ENCODE data around the gene MRPL36. TPM values are rescaled to one million over a fixed set of nuclear protein-coding genes. Genes with fewer than 3 reads are reported as not detected.

Gene MRPL36
- total RNA-seq, 1 experiment from 2014 or later, result 102 TPM

- TF ChIP-seq CTCF (conservative IDR thresholded peaks at IDR 0.05; ENCODE audit: low read depth, low read length) (no peak), EZH2 (IDR thresholded peaks at IDR 0.05; ENCODE audit: borderline replicate concordance, low read depth, low read length, poor library complexity, severe bottlenecking) (no peak)
- intact Hi-C loops (cut with micrococcal nuclease; ENCODE audit: unreplicated experiment), result no loop called here
- DNase-seq (ENCODE audit: low spot score), result no peak
- ChIA-PET POLR2A (ENCODE audit: low non-redundant PET) (no interaction called here), CTCF (no interaction called here)
- H3K4me1 ChIP-seq (ENCODE audit: insufficient read depth, low read length, poor library complexity, severe bottlenecking), result peaks cover 30% of the 10 kb centered on the region
- H3K4me3 ChIP-seq (ENCODE audit: low read depth, low read length, poor library complexity, severe bottlenecking), result no peak overlapping the region
- no peaks in the 10 kb centered on the region for H3K9me3 ChIP-seq (ENCODE audit: low read depth, low read length, poor library complexity, severe bottlenecking)
- H3K27ac ChIP-seq (ENCODE audit: low read depth, low read length, poor library complexity, severe bottlenecking), result peak overlapping the region; percentile 51
- BruUV-seq (replicated peaks), result no TSS peak
- peaks cover 22% of the 10 kb centered on the region for H3K36me3 ChIP-seq (ENCODE audit: insufficient read depth, low read length, poor library complexity, severe bottlenecking)
- no peaks in the 10 kb centered on the region for H3K27me3 ChIP-seq (replicated peaks; ENCODE audit: insufficient read depth, low read depth, low read length, poor library complexity)
Observed at GRCh38 chr5:1795506-1795905, 4.1 kb downstream of the MRPL36 start.

GRCh38 chr5:1794901-1795290 lies 4.7 kb downstream of the MRPL36 start:
- H3K9me3 ChIP-seq (ENCODE audit: low read depth, low read length, poor library complexity, severe bottlenecking), result no peaks in the 10 kb centered on the region
- BruUV-seq (replicated peaks), result no TSS peak
- TF ChIP-seq CTCF (conservative IDR thresholded peaks at IDR 0.05; ENCODE audit: low read depth, low read length) (no peak), EZH2 (IDR thresholded peaks at IDR 0.05; ENCODE audit: borderline replicate concordance, low read depth, low read length, poor library complexity, severe bottlenecking) (no peak)
- no peak overlapping the region for H3K4me3 ChIP-seq (ENCODE audit: low read depth, low read length, poor library complexity, severe bottlenecking)
- intact Hi-C loops (cut with micrococcal nuclease; ENCODE audit: unreplicated experiment), result no loop called here
- no peak for DNase-seq (ENCODE audit: low spot score)
- ChIA-PET POLR2A (ENCODE audit: low non-redundant PET) (no interaction called here), CTCF (no interaction called here)
- H3K4me1 ChIP-seq (ENCODE audit: insufficient read depth, low read length, poor library complexity, severe bottlenecking), result peaks cover 36% of the 10 kb centered on the region
- H3K27me3 ChIP-seq (replicated peaks; ENCODE audit: insufficient read depth, low read depth, low read length, poor library complexity), result no peaks in the 10 kb centered on the region
- H3K36me3 ChIP-seq (ENCODE audit: insufficient read depth, low read length, poor library complexity, severe bottlenecking), result peaks cover 22% of the 10 kb centered on the region
- H3K27ac ChIP-seq (ENCODE audit: low read depth, low read length, poor library complexity, severe bottlenecking), result peak overlapping the region; percentile 51

GRCh38 chr5:1793966-1794900 lies 5.4 kb downstream of the MRPL36 start:
- no TSS peak for BruUV-seq (replicated peaks)
- POLR2A ChIA-PET (ENCODE audit: low non-redundant PET), result no interaction called here
- Histone ChIP-seq H3K9me3 (ENCODE audit: low read depth, low read length, poor library complexity, severe bottlenecking) (no peaks in the 10 kb centered on the region), H3K4me1 (ENCODE audit: insufficient read depth, low read length, poor library complexity, severe bottlenecking) (peaks cover 42% of the 10 kb centered on the region), H3K4me3 (ENCODE audit: low read depth, low read length, poor library complexity, severe bottlenecking) (no peak overlapping the region), H3K27me3 (replicated peaks; ENCODE audit: insufficient read depth, low read depth, low read length, poor library complexity) (no peaks in the 10 kb centered on the region), H3K27ac (ENCODE audit: low read depth, low read length, poor library complexity, severe bottlenecking) (peak overlapping the region; percentile 51), H3K36me3 (ENCODE audit: insufficient read depth, low read length, poor library complexity, severe bottlenecking) (peaks cover 22% of the 10 kb centered on the region)
- intact Hi-C loops (cut with micrococcal nuclease; ENCODE audit: unreplicated experiment), result no loop called here
- peak; percentile 55 for DNase-seq (ENCODE audit: low spot score)
- CTCF ChIA-PET, result no interaction called here
- no peak for TF ChIP-seq EZH2 (IDR thresholded peaks at IDR 0.05; ENCODE audit: borderline replicate concordance, low read depth, low read length, poor library complexity, severe bottlenecking)
- TF ChIP-seq CTCF (conservative IDR thresholded peaks at IDR 0.05; ENCODE audit: low read depth, low read length), result no peak

All from A673 (cell line).